ENCODE data around the gene CYBRD1.
A peak's percentile ranks its signal among the peaks of the same experiment; 100 is the strongest.
"Not testable (repeated sequence)": the region's sequence is repeated elsewhere in the genome, so short reads cannot be mapped to it uniquely, and the experiment has no call there.

The CYBRD1 gene, protein sequence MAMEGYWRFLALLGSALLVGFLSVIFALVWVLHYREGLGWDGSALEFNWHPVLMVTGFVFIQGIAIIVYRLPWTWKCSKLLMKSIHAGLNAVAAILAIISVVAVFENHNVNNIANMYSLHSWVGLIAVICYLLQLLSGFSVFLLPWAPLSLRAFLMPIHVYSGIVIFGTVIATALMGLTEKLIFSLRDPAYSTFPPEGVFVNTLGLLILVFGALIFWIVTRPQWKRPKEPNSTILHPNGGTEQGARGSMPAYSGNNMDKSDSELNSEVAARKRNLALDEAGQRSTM

DNA sequence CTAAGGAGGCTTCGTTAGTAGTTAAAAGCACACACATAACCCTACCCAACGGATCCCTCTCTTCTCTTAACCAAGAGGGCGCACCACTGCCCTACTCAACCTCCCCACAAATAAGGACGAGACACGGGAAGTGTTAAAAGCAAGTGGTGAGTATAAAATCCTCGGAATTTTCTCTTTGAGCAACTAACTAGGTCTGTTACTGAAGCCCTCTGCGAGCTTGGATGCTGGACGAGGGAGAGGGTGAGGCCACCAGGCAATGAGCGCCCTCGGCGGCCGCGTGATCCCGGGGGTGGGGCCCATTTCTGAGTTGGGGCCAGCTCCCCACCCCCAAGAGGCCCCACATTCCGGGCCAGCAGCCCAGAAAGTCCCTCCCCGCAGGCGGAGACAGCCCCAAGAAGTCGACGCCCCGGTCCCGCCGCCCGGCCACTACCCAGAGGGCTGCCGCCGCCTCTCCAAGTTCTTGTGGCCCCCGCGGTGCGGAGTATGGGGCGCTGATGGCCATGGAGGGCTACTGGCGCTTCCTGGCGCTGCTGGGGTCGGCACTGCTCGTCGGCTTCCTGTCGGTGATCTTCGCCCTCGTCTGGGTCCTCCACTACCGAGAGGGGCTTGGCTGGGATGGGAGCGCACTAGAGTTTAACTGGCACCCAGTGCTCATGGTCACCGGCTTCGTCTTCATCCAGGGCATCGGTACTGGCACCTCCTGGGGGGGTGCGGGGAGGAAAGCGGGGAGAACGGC, at the start of gene CYBRD1:
TSS of gene CYBRD1 (plus strand) at position 423 of the 736 bp plus-strand sequence. CDS start at position 495, 72 bp downstream.
- DNase-seq = peak; percentile 61

DNA sequence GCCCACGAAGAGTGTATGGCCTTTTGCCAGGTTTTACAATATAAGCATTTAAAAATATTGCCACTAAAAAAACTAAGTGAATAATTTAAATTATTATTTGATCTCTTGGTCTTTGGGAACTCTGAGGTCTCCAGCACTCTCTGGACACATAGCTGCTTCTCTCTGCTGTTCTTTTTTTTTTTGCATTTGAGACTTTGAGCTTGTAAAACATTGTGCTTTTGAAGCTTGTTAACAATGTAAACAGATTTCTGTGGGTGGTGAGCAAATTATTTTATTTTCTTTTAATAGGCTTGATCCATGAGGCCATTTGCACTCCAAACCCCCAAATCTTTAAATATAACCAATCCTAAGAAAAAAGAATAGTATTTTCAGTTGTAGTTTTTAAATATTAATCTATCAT, 46.3 kb upstream of the CYBRD1 start:
- DNase-seq = no peak

DNA sequence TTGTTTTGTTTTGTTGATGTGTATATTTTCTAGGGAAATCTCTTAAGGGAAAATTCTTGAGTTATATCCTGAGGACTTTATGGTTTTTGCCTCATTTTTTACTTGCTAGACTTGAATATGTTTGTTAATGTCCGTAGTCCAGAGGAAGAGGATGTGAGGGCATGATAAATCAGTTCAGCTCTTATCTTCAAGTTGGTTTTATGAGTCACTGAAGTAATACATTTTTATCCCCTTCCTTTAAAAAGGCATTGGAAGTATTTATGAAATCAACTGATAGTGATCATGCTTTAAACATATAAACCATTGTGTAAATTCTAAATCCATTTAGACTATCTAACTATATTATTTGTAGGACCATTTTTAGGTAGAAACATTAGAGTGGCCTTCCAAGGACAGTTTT, 43.9 kb upstream of the CYBRD1 start:
- no peak for DNase-seq

DNA sequence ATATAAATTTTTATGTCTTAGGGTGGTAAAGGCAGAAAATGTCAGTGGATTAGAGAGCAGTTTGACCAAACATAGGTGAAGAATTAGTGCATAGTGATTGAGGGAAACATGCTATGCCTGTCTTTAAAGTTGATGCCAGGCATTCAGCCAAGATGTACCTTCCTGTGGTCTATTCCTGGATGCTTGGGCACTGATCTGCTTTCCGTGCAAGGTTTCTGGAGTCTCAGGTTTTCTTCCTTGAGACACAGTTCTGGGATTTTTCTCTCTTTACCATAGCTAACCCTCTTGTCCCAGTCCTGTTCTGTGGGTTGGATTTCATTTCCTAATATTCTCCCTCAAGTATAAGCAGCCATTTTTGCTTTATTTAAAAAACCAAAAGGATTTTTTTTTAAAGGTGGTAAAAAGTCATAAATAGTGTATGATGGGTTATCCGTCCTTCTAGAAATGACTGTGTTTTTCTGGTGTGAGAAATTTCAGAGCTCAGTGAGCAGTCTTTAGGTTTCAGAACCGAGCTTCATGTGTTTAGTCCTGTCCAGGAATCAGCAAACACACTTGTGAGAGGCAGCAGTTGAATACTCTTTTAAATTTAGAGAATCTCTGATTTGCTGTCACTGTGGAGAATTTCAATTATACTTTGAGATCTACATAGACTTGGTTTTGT, 43.0 kb upstream of the CYBRD1 start:
- no peak for DNase-seq

DNA sequence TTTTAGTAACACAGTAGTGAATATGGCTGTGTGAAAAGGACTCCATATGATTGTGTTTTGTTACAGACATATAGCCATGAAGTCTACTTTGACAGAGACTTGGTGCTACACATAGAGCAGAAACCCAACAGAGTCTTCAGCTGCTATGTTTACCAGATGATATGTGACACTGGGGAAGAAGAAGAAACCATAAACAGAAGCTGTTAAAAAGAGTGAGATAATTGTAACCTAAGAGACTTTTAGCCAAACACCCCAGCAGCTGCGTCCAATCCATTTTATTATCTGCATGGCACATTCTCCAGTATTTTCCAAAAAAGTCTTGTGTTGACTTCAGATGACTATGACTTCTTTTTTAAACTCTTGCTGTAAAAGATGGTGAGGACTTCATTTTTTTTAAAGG, 41.4 kb upstream of the CYBRD1 start:
- no peak for DNase-seq

DNA sequence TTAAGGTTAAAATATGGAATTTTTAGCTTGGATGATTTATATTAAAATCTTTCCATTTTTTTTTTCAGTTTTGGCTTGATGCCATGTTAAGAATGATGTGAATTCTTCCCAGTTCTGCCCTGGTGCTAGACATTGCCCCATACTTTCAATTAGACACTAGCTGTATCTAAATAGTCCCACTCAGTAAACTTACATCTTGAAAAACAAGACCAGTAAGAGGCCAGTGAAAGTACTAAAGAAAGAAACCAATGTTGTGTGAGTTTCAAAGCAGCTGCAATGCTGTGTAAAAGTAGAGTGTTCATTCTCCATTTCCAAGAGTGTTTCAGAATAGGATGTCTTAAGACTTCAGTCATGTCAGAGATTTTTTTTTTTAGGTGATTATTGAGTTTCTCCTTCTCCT, 40.0 kb upstream of the CYBRD1 start:
- DNase-seq = no peak

DNA sequence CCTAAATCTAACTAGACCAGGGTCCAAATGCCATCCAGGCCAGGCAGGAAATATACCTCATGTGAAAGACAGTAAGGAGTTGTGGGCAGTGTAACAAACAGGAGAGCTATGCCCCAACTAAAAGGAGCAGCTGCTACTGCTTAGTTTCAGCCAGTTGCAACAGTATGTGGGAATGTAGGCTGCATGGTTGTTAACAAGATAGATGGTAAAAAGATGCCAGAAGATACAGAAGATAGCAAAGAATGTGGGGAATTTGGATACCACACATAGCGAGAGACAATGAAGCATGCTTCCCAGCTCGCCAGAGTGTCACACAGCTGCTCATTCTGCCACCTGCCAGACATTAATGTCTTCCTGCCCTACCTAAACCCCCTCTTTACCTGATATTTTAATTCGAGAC, 39.4 kb upstream of the CYBRD1 start:
- DNase-seq = no peak

DNA sequence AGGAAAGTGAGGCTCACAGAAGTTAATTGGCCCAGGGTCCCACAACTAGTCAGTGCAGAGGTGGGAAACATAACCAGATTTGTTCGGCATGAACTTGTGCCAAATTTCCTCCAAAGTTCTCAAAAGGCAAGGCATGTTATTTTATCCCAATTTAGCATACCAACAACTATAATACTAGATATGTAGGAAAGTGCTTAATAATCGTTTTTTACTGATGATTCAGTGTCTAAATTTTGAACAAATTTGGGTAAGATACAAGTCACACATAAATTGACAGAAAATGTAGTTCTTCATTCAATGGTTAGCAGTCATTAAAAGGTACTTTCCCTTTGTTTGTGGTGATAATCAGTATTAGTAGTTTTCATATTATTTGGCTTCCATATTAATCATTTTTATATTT, 38.5 kb upstream of the CYBRD1 start:
- DNase-seq = no peak

DNA sequence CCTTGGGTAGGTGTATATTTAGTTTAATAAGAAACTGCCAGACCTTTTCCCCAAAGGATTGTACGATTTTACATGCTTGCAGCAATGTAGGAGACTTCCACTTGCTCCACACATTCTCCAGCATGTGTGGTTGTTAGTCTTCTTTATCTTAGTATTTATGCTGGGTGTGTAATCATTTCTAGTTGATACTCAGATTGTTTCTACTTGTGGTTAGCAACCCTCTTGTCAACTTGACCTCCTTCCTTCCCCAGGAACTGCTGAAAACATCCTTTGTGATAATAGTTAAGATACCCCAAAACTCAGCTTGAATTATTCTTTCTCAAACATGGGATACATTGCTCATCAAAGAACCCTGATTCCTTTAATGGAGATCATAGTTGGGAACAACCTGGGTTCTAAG, 37.2 kb upstream of the CYBRD1 start:
- DNase-seq = no peak

DNA sequence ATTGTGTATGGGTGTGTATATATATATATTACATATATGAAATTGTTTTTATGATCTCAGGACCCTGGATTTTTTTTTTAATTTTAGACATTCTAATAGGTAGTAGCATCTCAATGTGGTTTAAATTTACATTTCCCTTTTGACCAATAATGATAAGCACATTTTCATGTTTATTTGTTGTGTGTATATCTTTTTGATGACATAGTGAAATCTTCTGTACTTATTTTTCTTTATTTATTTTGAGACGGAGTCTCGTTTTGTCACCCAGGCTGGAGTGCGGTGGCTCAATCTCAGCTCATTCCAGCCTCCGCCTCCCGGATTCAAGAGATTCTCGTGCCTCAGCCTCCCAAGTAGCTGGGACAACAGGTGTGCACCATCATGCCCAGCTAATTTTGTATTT, 35.1 kb upstream of the CYBRD1 start:
- DNase-seq = no peak

DNA sequence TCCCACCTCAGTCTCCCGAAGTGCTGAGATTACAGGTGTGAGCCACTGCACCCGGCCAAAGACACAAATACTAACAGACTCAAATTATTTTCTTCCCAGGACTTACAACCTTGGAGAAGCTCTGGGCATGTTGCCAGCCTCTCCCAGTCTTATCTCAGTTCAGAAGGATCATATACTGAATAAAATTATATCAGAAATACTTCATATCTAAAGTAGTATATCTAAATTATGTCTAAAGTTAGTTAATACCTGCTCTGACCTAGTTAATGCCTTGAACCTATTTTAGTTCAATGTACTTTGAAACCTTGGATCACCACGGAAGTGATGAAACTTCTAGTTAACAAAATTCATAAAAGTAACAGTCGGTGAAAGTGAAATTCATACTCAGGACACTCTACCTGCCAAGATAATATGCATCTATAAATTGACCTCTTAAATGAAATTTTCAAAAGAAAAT, 34.4 kb upstream of the CYBRD1 start:
- DNase-seq = no peak

DNA sequence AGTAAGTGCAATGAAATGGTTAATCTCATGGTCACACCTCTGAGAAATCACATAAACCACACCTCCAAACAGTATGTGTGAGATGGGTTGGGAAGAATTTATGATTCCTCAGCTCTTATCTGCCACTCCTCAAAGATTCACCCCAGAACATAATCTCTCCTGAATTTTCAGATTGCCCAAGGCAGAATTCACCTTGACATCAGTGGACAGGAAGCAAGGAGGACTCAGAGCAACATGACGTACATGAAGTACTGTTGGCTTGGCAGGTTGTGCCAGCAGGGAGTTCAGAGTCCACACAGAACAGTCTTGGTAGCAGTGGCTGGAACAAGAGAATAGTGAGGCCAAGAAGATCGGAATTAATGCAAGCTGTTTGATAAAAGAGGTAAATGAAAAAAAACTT, 31.7 kb upstream of the CYBRD1 start:
- no peak for DNase-seq

DNA sequence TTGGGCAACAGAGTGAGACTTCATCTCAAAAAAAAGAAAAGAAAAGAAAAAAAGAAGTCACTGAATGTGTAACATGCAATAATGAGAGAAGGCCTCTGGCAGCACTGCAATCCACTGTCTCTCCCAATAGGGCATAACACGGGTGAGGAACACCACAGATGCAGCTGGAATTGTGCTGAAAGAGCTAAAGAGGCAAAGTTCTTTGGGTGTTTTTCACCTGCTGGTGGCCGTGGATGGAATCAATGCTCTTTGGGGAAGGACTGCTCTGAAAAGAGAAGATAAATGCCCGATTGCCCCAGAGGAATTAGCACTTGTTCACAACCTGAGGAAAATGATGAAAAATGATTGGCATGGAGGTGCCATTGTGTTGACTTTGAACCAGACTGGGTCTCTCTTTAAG, 31.0 kb upstream of the CYBRD1 start:
- DNase-seq = no peak

DNA sequence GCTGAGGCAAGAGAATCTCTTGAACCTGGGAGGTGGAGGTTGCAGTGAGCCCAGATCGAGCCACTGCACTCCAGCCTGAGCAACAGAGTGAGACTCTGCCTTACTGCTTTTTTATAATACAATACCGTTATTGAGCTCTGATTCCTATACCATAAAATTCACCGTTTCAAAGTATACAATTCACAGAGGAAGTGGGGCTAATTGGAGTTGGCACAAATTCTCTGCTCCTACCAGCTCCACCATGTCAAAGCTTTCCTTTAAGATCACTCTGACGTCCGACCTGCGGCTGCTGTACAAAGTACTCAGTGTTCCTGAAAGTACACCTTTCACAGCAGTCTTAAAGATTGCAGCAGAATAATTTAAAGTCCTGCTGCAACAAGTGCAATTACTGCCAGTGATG, 29.6 kb upstream of the CYBRD1 start:
- no peak for DNase-seq

DNA sequence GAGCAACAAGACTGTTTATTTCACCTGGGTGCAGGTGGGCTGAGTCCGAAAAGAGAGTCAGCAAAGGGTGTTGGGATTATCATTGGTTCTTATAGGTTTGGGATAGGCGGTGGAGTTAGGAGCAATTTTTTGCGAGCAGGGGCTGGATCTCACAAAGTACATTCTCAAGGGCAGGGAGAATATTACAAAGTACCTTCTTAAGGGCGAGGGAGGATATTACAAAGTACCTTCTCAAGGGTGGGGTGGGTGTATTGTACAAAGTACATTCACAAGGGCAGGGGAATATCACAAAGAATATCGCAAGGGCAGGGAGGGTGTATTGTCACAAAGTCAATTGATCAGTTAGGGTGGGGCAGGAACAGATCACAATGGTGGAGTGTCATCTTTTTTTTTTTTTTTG, 24.6 kb upstream of the CYBRD1 start:
- not testable (repeated sequence) for DNase-seq

DNA sequence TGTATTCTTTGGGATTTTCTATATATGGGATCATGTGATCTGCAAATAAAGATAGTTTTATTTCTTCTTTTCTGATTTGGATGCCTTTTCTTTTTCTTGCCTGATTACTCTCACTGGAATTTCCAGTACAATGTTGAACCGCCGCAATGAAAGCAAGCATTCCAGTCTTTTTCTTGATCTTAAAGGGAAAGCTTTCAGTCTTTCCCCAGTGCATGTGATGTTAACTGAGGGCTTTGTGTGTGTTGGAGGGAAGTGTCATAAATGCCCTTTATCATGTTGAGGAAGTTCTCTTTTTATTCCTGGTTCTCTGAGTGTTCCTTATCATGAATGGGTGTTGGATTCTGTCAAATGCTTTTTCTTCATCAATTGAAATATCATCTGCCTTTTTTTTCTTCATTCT, 16.9 kb upstream of the CYBRD1 start:
- DNase-seq = no peak

DNA sequence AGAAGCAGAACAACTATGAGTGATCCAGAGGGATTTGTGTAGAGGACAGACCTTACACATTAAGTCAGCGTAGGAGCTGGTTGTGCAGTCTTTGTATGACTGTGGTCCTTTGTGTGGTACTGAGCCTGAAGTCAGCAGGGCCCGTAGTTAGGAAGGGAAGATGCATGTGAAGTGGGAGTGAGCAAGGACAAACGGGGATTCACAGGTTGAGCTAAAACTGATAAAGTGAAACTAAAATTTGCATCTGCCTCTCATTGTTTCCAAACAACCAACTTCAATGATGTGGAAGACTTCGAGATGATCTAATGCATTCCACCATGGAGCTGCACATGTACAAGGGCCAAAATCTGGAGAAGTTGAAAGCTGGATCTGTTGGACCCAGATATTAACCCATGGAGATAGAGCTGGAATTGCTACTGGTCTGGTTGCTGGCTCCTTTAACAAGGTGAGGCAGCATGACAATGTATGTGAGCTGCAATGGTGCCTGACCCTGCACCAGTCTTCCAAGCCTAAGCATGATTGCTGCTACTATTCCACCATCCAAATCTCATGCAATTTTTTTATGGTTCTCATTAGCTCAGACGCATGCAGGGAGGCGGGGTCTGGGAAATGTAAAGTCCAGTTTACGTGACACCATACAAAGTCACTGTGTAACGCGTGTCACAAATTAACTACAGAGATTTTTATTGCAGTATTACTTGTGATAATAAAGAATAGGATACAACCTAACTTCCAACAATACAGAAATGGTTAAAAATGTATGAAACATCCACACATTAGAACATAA, 12.1 kb upstream of the CYBRD1 start:
- no peak for DNase-seq

DNA sequence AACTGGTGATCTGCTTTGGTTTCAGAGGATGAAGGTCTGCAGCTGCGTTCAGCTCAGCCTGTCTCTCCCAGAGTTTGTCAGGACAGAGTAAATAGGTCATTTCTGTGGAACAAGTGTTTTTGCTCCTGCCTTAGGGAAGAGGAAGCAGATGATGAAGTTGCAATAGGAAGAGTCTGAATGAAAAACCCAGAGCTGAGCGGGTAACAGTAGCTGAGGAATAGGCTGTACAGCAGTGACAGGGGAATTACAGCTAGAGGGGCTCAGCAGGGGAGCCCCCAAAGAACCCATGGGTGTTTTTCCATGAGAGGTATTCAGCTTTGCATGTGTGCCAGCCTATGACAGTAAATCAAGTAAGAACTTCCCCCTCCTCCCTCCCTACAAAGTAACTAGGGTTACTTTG, 10.3 kb upstream of the CYBRD1 start:
- no peak for DNase-seq

DNA sequence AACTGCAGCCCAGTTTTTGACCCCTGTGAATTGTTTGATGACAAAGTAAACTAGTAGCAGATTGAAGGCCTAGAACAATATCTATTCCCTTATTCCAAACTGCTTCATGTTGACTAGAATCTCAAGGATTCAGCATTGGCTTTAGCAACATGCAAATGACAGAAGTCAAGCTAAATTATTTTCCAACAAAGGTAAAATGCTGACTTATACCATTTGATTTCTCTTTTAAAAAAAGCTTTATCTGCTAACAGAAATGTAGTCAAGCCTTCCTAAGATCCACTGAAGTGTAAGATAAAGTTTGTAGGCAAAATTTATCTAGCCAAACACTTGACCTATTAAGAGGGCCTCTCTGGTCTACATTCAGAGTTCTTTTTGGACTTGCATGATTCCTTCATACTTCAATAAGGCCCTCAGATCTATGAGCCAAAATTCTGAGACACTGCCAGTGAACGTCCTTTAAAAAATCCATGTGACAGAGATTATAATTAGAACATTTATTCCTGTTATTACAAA, 9.5 kb upstream of the CYBRD1 start:
- DNase-seq = no peak

DNA sequence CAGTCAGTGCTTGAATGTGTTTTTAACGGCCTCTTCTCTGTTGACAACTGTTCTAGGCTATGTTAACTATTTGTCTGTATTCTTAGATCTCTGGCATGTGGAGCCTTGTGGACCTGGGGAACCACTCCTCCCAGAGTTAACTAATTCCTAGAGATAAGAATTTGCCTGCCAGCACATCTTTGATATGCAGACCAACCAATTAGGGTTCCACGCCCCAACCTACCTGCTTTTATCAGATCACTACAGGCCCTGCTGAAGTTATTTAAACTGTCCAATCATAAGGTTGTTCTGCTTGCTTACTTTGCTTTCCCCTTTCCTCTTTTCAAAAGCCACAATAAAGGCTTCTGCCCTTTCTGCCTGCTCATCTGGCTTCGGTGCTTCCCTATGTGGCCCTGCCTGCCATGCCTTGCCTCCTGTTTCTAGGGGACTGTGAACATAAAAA, 8.5 kb upstream of the CYBRD1 start:
- no peak for DNase-seq

DNA sequence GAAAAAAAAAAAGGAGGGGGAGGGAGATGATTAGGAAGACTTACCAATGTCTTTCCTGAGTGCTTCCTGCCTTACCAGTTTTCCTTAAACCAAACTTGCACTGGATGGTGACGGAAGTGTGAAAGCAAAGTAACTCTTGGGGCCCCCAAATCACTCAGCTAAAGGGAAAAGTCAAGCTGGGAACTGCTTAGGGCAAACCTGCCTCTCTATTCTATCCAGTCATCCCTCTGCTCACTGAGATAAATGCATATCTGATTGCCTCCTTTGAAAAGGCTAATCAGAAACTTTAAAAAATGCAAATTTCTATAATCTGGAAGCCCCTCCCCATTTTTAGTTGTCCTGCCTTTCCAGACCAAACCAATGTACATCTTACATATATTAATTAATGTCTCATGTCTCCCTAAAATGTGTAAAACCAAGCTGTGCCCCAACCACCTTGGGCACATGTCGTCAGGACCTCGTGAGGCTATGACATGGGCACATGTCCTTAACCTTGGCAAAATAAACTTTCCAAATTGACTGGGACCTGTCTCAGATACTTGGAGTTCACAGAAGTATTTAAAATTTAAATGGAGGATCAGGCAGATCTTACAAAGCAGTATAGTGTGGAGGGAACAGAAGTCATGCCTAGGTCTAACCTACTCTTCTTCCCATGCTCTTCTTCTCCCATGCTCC, 7.2 kb upstream of the CYBRD1 start:
- DNase-seq = no peak

DNA sequence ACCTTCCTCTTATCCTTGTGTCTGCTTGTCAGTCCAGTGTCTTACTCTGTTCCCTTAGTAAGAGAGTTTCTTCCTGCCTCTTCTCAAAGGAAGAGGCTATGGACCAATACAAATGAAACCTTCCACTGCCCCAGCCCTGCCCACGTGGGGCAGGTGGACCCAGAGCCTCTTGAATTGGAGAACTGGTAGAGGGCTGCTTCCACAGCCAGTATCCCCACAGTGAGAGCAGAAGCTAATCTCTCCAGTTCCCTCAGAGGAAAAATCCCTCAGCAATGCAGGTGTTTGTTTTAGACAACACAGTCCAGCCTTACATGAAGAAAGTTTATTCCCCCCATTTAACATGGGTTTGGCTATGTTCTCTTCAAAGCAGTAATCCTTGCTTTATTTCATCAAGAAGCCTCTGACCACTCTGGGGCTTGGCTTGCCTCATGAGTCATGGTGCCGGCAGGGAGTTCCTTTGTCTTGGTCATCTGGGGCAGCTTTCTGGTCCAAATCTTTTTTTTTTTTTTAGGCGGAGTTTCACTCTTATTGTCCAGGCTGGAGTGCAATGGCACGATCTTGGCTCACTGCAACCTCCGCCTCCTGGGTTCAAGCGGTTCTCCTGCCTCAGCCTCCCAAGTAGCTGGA, 6.5 kb upstream of the CYBRD1 start:
- no peak for DNase-seq
